GM19324 (cell line): Measurements from ENCODE around the gene ERBB2.
"Not testable (repeated sequence)": the region's sequence is repeated elsewhere in the genome, so short reads cannot be mapped to it uniquely, and the experiment has no call there.

Experiments used
- ATAC-seq: cut with Tn5 transposase; IDR thresholded peaks from one replicate; pipeline ENCODE4 v1.9.1; 2021; ENCODE audit warnings: mild to moderate bottlenecking, moderate library complexity; ENCODE audit not compliant: unreplicated experiment, low FRiP score

ERBB2 gene

DNA sequence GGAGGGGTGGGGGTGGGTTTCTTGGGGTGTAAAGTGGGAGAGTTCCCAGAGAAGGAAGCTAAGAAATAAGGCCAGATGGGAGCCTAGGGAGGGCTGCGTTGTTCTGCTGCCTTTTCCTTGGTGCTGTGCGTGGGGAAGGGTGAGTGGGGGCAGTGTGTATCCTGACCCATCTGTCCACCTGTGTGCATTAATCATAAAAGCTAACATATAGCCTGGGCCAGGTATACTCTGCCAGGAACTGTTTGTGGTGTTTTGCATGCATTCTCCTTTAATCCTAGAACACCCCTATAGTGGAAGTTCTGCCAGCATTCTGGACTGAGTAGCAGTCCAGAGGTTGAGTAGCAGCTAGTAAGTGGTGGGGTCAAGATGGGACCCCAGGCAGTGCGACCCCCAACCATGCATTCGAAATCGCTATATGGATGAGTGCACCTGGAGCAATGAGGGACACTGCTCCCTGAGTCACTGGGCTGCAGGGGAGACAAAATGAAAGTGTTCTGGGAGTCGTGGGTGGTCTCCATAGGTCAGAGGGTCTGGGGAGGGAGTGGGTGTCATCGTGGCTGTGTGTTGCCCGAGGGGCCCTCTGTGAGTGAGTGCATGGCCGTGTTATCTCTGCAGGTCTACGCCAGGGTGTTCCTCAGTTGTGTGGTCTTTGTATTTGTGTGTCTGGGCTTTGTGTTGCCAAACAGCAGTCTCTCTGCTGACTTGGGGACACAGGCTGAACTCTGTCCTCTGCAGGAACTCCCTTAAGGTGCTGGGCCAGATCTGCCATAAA lies 1.3 kb downstream of the ERBB2 start:
- no peak for ATAC-seq

DNA sequence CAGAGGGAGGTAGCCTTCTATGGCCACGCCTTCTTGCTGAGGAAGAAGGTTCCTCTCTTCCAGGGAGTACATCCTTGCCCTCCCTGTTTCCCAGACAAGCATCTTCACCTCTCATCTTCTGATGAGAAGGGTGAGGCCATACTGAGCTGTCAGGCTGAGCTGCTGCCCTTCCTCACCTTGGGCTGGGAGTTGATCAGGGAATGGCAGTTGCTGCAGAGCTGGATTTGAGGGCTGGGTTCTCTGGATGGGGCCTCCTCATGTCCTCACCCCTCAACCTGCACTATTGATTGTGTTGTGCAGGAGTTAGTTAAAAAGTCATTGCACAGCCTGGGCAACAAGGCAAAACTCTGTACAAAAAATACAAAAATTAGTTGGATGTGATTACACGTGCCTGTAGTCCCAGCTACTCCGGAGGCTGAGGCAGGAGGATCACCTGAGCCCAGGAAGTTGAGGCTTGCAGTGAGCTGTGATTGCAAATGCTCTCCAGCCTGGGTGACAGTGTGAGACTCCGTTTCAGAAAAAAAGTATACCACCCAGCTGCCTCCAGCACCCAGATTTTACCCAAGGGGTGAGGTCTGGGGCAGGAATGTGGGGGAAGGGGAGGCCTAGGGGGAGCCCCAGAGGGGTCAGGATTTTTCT lies 2.0 kb downstream of the ERBB2 start:
- no peak for ATAC-seq

DNA sequence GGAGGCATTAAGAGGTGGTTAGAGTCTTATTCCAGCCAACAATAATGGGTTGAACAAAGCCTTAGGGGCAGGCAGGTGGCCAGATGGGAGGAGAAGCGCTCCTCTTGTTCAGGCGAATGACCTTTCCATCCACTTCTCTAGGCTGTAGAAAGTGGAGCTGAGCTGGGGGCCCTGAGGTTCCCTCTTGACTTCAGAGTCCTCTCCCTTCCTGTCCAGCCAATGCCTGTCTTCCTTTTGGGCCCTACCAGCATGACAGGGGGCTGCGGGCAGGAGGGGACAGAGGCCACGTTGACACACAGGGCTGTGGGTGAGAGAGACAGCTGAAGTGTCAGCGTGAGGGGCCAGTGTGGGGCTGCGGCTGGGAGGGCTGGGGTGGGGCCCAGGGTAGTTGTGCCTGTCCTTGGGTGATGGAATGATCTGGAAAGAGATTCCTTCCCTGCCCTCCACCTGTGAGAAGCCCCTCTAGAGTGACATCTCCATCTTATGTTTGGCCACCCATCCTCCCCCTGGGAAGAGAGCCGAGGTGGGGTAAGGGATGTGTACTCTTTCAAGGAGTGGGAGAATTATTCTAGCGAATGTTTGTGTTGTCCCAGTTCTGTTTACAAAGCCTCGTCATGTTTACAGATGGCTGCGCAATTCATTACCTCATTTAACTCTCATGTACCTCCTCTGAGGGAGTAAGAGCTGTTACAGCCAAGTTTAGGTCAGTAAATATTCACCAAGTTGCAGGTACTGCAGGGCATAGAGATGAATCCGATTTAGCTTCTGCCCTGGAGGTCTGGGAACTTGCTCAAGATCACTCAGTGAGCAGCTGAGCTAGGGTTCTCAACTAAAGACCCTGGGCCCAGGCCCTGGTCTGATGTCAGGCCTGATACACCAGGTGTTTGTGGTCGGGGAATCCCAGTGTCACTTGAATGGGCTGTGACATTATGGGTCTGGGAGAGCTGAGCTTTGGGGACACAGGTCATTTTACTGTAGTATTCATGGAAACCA lies 3.3 kb downstream of the ERBB2 start:
- ATAC-seq: no peak

DNA sequence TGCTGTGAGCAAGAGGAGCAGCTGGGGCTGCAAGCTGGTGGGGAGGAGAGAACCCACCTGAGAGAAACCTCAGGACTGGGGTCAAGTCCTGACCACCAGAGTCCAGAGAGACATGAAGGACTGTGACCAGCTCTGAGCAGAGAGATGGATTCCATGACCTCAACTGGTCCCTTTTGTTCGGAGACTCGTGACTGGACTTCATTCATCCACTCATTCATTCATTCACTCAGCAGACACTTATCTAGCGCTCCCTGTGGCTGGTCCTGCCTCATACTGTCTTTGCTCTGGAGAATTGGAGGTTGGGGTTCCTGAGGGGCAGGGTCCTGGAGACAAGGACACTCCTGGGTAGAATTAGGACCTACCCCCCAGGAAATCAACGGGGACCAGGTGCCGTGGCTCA lies 4.0 kb downstream of the ERBB2 start:
- ATAC-seq: no peak

DNA sequence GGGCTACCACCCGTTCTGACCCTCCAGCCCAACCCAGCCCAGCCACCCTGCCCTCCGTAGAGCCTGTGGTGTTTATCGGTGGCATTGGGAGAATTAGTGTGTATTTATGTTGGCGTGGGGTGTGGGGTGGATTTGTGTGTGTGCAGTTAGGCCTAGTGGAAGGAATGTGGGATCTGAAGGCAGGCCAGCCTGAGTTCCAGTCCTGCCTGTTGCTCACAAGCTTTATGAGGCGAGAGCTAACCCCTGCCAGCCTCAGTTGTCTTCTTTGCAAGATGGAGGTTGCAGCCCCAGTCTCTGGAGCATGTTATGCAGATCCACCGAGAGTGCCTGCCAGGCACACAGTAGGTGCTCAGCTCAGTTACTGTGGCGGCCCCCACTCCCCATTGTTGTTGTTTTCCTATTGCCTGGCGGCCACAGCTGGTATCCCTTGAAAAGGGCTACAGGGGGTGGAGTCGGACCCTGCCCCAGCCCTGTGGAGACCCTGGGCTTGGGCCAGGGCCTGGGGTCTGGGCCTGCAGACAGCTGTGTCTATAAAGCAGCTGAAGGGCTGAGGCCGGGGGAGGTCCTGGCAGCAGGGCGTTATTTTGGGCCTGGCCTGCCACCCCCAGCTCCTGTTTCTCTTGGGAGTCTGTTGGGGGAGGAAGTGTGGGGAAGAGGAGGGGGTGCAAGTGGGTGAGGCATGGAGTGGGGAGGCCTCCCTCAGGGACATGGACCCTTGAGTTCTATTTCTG lies 5.1 kb downstream of the ERBB2 start:
- no peak for ATAC-seq

DNA sequence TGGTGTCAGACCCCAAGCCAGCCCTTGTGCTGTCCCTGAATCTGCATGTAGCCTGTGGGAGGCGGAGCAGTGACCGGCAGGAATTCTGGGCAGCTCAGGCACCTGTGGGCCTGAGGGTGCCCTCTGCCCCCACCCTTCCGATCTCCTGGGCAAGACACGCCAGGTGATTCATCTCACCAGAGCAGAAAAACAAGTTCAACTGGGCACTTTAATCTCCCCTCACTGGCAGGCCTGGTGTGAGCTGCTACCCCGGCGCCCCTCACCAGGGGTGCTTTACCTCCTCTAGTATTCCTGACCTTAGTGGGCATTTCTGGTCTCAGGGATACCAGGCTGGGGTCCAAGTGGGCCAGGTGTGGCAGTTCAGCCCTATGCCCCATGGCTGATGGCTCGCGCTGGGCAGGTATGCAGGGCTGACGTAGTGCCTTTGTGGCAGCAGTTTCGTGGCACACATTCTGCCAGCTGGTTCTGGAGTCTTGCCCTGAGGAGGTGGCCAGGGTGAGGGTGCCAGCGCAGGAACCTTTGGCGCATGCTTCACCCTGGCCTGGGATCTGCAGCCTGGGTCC lies 6.0 kb downstream of the ERBB2 start:
- no peak for ATAC-seq

DNA sequence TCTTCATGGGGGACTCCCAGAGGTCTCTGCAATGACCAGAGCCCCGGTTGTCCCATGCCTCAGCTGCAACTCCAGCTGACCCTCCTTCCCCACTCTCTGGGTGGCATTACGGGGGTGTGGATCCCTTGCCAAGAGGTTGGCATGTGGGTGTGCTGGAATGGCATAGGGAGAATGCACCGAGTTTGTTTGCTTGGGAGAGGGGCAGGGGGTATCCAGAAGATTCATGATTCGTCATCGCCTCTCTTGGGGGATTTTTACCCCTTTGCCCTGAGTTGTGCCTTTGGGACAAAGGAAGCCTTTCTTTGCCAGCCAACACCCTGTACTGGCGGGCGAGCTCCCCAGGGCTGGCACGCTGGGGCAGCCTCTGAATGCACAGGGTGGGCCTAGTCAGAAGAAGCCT lies 6.5 kb downstream of the ERBB2 start:
- no peak for ATAC-seq

DNA sequence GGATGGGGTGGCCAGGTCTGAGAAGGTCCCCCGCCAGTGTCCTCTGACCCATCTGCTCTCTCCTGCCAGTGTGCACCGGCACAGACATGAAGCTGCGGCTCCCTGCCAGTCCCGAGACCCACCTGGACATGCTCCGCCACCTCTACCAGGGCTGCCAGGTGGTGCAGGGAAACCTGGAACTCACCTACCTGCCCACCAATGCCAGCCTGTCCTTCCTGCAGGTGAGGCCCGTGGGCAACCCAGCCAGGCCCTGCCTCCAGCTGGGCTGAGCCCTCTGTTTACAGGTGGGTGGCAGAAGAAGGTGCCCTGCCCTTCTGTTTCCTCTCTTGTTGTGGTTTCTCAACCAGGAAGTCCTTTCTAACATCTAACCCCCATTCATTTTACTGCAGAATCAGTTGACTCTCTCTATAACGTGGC lies 7.1 kb downstream of the ERBB2 start:
- no peak for ATAC-seq

DNA sequence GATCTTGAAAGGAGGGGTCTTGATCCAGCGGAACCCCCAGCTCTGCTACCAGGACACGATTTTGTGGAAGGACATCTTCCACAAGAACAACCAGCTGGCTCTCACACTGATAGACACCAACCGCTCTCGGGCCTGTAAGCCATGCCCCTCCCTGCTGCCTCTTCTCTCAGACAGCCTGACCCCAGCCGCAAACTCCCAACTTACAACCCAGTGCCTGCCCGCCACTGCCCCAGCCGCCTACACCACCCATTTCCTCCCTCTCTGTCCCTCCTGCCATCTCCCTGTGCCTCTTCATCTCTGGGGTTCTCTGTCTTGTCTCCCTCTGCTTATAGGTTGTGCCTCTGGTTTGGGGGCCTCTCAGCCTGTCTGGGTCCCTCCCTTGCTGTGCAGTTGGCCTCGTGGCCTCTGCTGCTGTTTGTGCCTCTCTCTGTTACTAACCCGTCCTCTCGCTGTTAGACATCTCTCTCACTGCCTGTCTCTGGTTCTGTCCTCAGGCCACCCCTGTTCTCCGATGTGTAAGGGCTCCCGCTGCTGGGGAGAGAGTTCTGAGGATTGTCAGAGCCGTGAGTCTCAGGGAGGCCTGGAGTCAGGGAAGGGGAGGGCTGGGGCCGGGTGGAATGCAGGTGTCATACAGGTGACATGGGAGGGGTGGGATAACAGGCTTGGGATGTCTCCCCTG lies 9.6 kb downstream of the ERBB2 start:
- ATAC-seq: no peak

DNA sequence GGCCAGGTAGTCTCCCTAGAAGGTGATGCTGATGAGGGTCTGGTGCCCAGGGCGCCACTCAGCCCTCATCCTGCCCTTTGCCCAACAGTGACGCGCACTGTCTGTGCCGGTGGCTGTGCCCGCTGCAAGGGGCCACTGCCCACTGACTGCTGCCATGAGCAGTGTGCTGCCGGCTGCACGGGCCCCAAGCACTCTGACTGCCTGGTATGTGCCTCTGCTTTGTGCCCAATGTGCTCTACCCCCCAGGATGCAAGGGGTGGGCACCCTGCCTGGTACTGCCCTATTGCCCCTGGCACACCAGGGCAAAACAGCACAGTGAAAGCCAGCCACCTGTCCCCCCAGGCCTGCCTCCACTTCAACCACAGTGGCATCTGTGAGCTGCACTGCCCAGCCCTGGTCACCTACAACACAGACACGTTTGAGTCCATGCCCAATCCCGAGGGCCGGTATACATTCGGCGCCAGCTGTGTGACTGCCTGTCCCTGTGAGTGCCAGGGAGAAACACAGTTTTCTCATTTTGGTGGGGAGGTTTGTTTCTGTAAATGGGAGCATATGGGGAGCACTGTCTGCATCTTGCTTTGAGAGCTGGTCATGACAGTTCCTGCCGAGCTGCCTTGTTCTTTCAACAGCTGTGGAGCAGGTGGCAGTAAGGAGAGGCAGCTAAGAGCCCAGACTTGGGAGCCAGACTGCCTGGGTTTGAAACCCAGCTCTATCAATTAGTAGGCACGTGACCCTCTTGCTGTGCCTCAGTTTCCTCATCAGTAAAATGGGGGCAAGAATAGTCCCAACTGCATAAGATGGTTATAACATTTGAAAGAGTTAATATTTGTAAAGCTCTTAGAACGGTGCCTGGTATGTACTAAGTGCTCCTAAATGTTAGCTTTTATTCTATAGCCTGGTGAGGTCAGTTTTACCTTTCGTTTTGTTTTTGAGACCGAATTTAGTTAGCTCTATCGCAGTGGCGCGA lies 10.4 kb downstream of the ERBB2 start:
- ATAC-seq: no peak

DNA sequence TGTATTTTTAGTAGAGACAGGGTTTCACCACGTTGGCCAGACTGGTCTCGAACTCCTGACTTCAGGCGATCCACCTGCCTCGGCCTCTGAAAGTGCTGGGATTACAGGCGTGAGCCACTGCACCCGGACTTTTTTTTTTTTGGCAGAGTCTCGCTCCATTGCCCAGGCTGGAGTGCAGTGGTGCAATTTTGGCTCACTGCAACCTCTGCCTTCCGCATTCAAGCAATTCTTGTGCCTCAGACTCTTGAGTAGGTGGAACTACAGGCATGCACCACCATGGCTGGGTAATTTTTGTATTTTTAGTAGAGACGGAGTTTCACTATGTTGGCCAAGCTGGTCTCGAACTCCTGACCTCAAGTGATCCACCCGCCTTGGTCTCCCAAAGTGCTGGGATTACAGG lies 11.2 kb downstream of the ERBB2 start:
- ATAC-seq: not testable (repeated sequence)

DNA sequence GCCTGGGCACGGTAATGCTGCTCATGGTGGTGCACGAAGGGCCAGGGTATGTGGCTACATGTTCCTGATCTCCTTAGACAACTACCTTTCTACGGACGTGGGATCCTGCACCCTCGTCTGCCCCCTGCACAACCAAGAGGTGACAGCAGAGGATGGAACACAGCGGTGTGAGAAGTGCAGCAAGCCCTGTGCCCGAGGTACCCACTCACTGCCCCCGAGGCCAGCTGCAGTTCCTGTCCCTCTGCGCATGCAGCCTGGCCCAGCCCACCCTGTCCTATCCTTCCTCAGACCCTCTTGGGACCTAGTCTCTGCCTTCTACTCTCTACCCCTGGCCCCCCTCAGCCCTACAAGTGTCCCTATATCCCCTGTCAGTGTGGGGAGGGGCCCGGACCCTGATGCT lies 12.0 kb downstream of the ERBB2 start:
- no peak for ATAC-seq

DNA sequence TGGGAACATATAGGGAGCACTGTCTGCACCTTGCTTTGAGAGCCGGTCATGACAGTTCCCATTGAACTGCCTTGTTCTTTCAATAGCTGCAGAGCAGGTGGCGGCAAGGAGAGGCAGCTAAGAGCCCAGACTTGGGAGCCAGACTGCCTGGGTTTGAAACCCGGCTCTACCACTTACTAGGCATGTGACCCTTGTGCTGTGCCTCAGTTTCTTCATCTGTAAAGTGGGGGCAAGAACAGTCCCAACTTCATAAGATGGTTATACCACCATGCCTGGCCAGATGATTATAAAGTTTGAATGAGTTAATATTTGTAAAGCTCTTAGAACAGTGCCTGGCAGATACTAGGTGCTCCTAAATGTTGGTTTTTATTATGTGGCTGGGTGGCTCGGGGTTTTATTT lies 14.4 kb downstream of the ERBB2 start:
- no peak for ATAC-seq

DNA sequence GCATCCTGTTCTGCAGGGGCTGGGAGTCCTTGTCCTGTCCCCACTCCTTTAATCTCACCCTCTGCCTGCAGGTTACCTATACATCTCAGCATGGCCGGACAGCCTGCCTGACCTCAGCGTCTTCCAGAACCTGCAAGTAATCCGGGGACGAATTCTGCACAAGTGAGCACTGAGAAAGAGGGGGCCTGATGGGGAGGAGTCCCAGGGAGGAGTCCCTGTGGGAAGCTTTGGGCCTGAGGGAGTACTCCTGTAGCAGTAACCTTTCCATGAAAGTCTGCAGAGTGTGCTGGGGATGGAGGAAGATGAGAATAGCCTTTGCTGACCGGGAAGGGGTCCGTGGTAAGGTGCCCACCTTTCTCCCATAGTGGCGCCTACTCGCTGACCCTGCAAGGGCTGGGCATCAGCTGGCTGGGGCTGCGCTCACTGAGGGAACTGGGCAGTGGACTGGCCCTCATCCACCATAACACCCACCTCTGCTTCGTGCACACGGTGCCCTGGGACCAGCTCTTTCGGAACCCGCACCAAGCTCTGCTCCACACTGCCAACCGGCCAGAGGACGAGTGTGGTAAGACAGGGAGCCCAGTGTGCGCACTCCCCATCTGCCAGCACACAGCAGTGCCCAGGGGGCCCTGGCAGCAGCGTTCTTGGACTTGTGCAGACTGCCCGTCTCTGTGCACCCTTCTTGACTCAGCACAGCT lies 15.7 kb downstream of the ERBB2 start:
- ATAC-seq: no peak

DNA sequence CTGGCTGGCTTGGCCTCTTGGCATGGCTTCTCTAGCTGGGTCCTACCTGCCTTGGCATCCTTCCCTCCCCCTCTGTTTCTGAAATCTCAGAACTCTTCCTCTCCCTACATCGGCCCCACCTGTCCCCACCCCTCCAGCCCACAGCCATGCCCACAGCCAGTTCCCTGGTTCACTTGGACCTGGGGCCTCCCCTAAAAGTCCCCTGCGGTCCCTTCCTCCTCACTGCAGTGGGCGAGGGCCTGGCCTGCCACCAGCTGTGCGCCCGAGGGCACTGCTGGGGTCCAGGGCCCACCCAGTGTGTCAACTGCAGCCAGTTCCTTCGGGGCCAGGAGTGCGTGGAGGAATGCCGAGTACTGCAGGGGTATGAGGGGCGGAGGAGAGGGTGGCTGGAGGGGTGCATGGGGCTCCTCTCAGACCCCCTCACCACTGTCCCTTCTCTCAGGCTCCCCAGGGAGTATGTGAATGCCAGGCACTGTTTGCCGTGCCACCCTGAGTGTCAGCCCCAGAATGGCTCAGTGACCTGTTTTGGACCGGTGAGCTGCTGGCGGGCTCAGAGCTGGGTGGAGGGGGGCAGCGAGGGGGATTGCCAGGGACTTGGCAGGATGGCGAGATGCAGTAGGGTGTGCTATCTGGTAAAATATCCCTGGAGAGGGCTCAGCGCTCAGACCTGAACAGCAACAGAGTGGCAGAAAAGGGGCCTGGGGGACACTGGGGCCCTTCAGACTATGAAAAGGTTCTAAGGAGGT lies 16.4 kb downstream of the ERBB2 start:
- ATAC-seq: no peak

DNA sequence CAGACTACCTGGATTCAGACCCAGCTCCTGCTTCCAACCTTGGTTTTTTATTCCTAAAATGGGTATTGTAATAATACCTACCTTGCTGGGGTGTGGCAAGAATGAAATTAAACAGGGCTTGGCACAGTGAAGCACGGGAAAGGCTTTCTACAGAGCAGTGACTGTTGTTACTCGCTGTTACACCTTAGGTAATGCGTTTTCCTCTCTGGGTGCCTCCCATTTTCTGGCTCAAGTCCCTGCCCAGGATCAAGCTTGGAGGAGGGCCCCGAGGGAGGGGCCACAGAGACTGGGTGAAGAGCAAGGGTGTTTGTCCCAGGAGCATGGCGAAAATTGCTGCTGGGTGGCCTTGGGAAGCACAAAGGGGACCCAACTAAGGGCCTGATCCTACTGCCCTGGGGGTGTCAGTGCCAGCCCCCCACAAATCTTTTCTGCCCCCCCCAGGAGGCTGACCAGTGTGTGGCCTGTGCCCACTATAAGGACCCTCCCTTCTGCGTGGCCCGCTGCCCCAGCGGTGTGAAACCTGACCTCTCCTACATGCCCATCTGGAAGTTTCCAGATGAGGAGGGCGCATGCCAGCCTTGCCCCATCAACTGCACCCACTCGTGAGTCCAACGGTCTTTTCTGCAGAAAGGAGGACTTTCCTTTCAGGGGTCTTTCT lies 17.1 kb downstream of the ERBB2 start:
- no peak for ATAC-seq

DNA sequence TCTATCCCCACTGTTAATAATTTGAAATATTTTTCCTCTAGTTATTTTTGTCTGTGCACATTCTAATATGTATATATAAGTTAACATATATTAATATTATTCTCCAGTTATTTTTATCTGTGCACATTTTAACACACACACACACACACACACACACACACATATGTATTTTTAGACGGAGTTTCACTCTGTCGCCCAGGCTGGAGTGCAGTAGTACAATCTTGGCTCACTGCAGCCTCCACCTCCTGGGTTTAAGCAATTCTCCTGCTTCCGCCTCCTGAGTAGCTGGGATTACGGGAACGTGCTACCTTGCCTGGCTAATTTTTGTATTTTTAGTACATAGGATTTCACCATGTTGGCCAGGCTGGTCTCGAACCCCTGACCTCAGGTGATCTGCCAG lies 17.8 kb downstream of the ERBB2 start:
- no peak for ATAC-seq
